GM23248 (cell line): ENCODE measurements around the gene SPAG9. TPM values are rescaled to one million over a fixed set of nuclear protein-coding genes. Genes with fewer than 3 reads are reported as not detected.

Experiments
- DNase-seq: peaks from one replicate; pipeline ENCODE4 v3.0.0-alpha.2; 2015
- H2AFZ ChIP-seq: fragments of 200-600 bp; sonication (generic); 2 replicates; pipeline ENCODE4 v1.6.1; 2016; ENCODE audit warnings: antibody characterized with exemption
- H3F3A ChIP-seq: fragments of 200-600 bp; sonication (generic); 2 replicates; pipeline ENCODE4 v1.6.1; 2016; ENCODE audit warnings: mild to moderate bottlenecking, antibody characterized with exemption, mixed run types; ENCODE audit not compliant: insufficient read depth
- H3K27ac ChIP-seq: fragments of 200-600 bp; sonication (generic); 2 replicates; pipeline ENCODE4 v1.5.1; 2016; ENCODE audit warnings: mild to moderate bottlenecking
- H3K27me3 ChIP-seq: fragments of 200-600 bp; sonication (generic); replicated peaks from 2 replicates; pipeline ENCODE4 v1.6.1; 2016; ENCODE audit warnings: mild to moderate bottlenecking; ENCODE audit not compliant: insufficient read depth
- H3K36me3 ChIP-seq: fragments of 200-600 bp; sonication (generic); 2 replicates; pipeline ENCODE4 v1.6.1; 2016; ENCODE audit warnings: low read depth, mild to moderate bottlenecking
- H3K4me1 ChIP-seq: fragments of 200-600 bp; sonication (generic); 2 replicates; pipeline ENCODE4 v1.6.1; 2016; ENCODE audit warnings: mild to moderate bottlenecking; ENCODE audit not compliant: insufficient read depth
- H3K4me2 ChIP-seq: fragments of 200-600 bp; sonication (generic); one replicate; pipeline ENCODE4 v1.6.1; 2016; ENCODE audit warnings: mild to moderate bottlenecking; ENCODE audit not compliant: unreplicated experiment
- H3K4me3 ChIP-seq: fragments of 200-600 bp; sonication (generic); 2 replicates; pipeline ENCODE4 v1.5.1; 2016; ENCODE audit warnings: mild to moderate bottlenecking
- H3K79me2 ChIP-seq: fragments of 200-600 bp; sonication (generic); 2 replicates; pipeline ENCODE4 v1.6.1; 2016; ENCODE audit warnings: mild to moderate bottlenecking; ENCODE audit not compliant: insufficient read depth
- H3K9ac ChIP-seq: fragments of 200-600 bp; sonication (generic); 2 replicates; pipeline ENCODE4 v1.6.1; 2016; ENCODE audit warnings: mild to moderate bottlenecking
- H3K9me2 ChIP-seq: fragments of 200-600 bp; sonication (generic); 2 replicates; pipeline ENCODE4 v1.6.1; 2016; ENCODE audit warnings: mixed run types, mild to moderate bottlenecking, moderate library complexity; ENCODE audit not compliant: insufficient read depth
- H3K9me3 ChIP-seq: fragments of 200-600 bp; sonication (generic); one replicate; pipeline ENCODE4 v1.6.1; 2017; ENCODE audit warnings: low read depth
- H4K20me1 ChIP-seq: fragments of 200-600 bp; sonication (generic); 2 replicates; pipeline ENCODE4 v1.6.0; 2016; ENCODE audit not compliant: insufficient read depth
- EZH2 ChIP-seq: fragments of 200-600 bp; sonication (generic); IDR thresholded peaks from 2 replicates; pipeline ENCODE4 v1.6.1; 2018; ENCODE audit warnings: antibody characterized with exemption, mild to moderate bottlenecking; ENCODE audit not compliant: insufficient read depth, poor library complexity, severe bottlenecking
- EZH2phosphoT487 ChIP-seq: fragments of 200-600 bp; sonication (generic); IDR thresholded peaks from 2 replicates; pipeline ENCODE4 v1.6.1; 2018; ENCODE audit warnings: antibody characterized with exemption, moderate library complexity, mild to moderate bottlenecking, low read depth; ENCODE audit not compliant: insufficient read depth
- WGBS, 2 experiments: methylation state at CpG; one replicate each; pipeline ENCODE4 v1.1.6; 2015 to 2017; ENCODE audit warnings: low lambda C conversion rate in 2 of 2, low coverage in 1 of 2; ENCODE audit errors: missing lambda C conversion rate in 2 of 2; 5-methylcytosine and 5-hydroxymethylcytosine counted together
- in situ Hi-C: fragments of 300-500 bp; cut with MboI; formaldehyde crosslinking; loops from 2 replicates; pipeline ENCODE4 v1.15.0; 2020
- polyA plus RNA-seq: library from polyadenylated mRNA; unstranded; fragments of >200 nt; fragmentation: Nextera tagmentation; extraction: Ambion mirVana; gene quantifications from 2 replicates; pipeline ENCODE4 v1.2.1, GENCODE V29; 2016
- total RNA-seq: library from RNA; depleted of rRNA; stranded (reverse); fragments of >200 nt; shearing (Covaris generic); gene quantifications from 2 replicates; pipeline ENCODE4 v1.2.3, GENCODE V29; 2014

Gene SPAG9
- total and polyA plus RNA-seq, 2 experiments from 2014 or later = 21.5 to 58.8 TPM

DNA sequence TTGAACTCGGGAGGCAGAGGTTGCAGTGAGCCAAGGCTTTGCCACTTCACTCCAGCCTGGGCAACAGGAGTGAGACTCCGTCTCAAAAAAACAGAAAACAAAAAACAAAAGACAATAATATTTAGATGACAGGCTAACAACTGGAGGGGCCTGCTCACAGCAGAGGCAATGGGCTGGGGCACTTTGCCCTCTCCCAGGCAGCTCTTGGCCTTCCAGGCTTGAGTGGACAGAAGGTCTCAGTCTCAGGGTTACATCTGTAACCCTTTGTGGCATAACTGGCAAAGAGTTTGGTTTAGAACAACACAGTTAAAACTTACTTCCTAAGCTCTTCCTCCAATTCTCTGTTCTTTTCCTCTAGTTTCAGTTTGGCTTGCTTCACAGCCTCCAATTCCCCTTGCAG is 114.9 kb downstream of the SPAG9 start:
- DNase-seq = no peak
- no peak overlapping the region for H3K9ac ChIP-seq
- H4K20me1 ChIP-seq = 0 out of 2 replicates have a peak, but pooled peaks cover 3% of the 10 kb centered on the region
- H3K79me2 ChIP-seq = peaks cover 8% of the 10 kb centered on the region; the same call in 1 of the 2 replicates
- H3K9me2 ChIP-seq = no peaks in the 10 kb centered on the region
- H3K9me3 ChIP-seq = no peaks in the 10 kb centered on the region
- H3F3A ChIP-seq = peaks cover 22% of the 10 kb centered on the region; the same call in 1 of the 2 replicates
- no peaks in the 10 kb centered on the region for H3K27me3 ChIP-seq
- H2AFZ ChIP-seq = no peak overlapping the region
- TF ChIP-seq EZH2 = no peak
- TF ChIP-seq EZH2phosphoT487 = no peak
- H3K4me3 ChIP-seq = no peak overlapping the region
- peaks cover 17% of the 10 kb centered on the region for H3K36me3 ChIP-seq
- 0 out of 2 replicates have a peak overlapping the region, but pooled peaks have one; percentile 53 for H3K27ac ChIP-seq
- H3K4me1 ChIP-seq = peaks cover 11% of the 10 kb centered on the region; the same call in 1 of the 2 replicates
- 94 to 100% methylated on average over 2 of the region's 2 CpGs for WGBS, 2 experiments
- in situ Hi-C loops = no loop called here
- peak overlapping the region; percentile 7 for H3K4me2 ChIP-seq

GRCh38 chr17:51004249-51004648 is 116.4 kb downstream of the SPAG9 start:
- H3K27ac ChIP-seq = no peak overlapping the region
- H3K4me2 ChIP-seq = no peak overlapping the region
- no peak overlapping the region for H3K9ac ChIP-seq
- H3K79me2 ChIP-seq = peaks cover 8% of the 10 kb centered on the region; the same call in 1 of the 2 replicates
- no peak overlapping the region for H2AFZ ChIP-seq
- peaks cover 11% of the 10 kb centered on the region; the same call in 1 of the 2 replicates for H3K4me1 ChIP-seq
- 90 to 100% methylated on average over 1 of the region's 1 CpG for WGBS, 2 experiments
- H3F3A ChIP-seq = peaks cover 22% of the 10 kb centered on the region; the same call in 1 of the 2 replicates
- DNase-seq = no peak
- in situ Hi-C loops = loop anchor here (5.0 kb wide), 1 partner anchor 143 kb away; no protein-coding TSS in a partner anchor
- no peak for TF ChIP-seq EZH2
- peaks cover 21% of the 10 kb centered on the region for H3K36me3 ChIP-seq
- no peaks in the 10 kb centered on the region for H3K9me2 ChIP-seq
- no peak overlapping the region for H3K4me3 ChIP-seq
- no peaks in the 10 kb centered on the region for H3K27me3 ChIP-seq
- 0 out of 2 replicates have a peak, but pooled peaks cover 3% of the 10 kb centered on the region for H4K20me1 ChIP-seq
- H3K9me3 ChIP-seq = no peaks in the 10 kb centered on the region

DNA sequence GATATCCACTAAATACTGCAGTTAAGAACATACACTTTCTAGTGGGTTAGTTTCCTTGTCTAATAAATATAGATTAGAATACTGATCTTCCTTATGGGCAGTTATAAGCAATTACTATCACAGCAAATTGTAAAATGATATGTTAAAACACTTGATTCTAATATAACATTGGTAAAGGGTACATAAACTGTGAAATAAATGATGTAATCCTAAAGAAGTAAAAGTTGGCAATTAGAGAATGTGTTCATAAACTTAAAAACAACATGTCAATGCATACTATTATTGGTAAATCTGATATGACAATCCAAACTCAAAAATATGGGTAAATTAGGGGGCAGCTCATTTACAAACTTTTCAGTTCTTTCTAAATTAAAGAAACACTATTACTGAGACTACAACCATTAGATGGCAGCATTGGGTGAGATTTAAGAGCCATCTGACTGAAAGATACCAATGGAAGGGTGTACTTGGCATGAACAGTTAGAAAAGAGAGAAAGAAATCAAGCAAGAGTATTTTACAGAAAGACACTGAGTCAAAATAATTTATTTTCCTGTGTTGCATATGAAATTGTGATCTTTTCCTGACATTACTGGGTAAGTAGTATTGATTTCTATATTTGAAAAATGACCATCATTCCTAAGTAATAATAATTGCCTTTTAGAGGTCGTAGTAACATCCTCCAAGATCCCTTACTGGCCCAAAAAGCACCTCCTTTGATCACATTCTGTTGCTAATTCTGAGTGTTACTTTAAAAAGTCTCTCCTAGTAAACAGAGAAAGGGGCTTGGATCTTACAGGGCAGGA is 119.6 kb downstream of the SPAG9 start:
- Histone ChIP-seq H3K27me3 (no peaks in the 10 kb centered on the region), H3K79me2 (no peaks in the 10 kb centered on the region), H3K4me2 (no peak overlapping the region), H2AFZ (no peak overlapping the region), H3K4me3 (no peak overlapping the region), H3K27ac (no peak overlapping the region), H3K9ac (no peak overlapping the region), H3K9me3 (no peaks in the 10 kb centered on the region), H3K9me2 (no peaks in the 10 kb centered on the region), H3K36me3 (peaks cover 39% of the 10 kb centered on the region), H3K4me1 (peaks cover under 1% of the 10 kb centered on the region; the same call in 1 of the 2 replicates), H3F3A (peaks cover 8% of the 10 kb centered on the region; the same call in 1 of the 2 replicates), H4K20me1 (no peaks in the 10 kb centered on the region)
- TF ChIP-seq EZH2 (no peak), EZH2phosphoT487 (no peak)
- in situ Hi-C loops = loop anchor here (5.0 kb wide), 1 partner anchor 146 kb away; no protein-coding TSS in a partner anchor
- WGBS, 2 experiments = 93 to 100% methylated on average over 1 of the region's 1 CpG
- peak; percentile 81 for DNase-seq

DNA sequence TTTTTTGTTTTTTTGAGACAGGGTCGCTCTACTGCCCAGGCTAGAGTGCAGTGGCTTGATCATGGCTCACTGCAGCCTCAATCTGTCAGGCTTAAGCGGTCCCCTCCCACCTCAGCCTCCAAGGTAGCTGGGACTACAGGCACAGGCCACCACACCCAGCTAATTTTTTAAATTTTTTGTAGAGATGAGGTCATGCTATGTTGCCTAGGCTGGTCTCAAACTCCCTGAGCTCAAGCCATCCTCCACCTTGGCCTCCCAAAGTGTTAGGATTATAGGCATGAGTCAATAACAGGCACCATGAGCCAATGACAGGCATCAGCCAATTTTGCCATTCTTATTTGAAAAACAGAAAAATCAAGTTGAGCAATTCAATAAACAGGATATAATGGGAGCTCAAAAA is 125.0 kb downstream of the SPAG9 start:
- Histone ChIP-seq H3F3A (no peaks in the 10 kb centered on the region), H4K20me1 (no peaks in the 10 kb centered on the region), H3K4me1 (no peaks in the 10 kb centered on the region), H3K4me3 (no peak overlapping the region), H3K4me2 (no peak overlapping the region), H3K79me2 (no peaks in the 10 kb centered on the region), H3K9me3 (no peaks in the 10 kb centered on the region), H2AFZ (no peak overlapping the region), H3K36me3 (peaks cover 58% of the 10 kb centered on the region), H3K9me2 (no peaks in the 10 kb centered on the region), H3K27ac (no peak overlapping the region), H3K9ac (no peak overlapping the region), H3K27me3 (no peaks in the 10 kb centered on the region)
- 94 to 97% methylated on average over 2 of the region's 2 CpGs for WGBS, 2 experiments
- no peak for TF ChIP-seq EZH2
- no peak for TF ChIP-seq EZH2phosphoT487
- in situ Hi-C loops = no loop called here
- no peak for DNase-seq
